NCI-H446 (cell line): ENCODE measurements around the gene NACC2.

Source experiments
- DNase-seq, 2 experiments: peaks; one replicate each; lab custom pipeline; 2025; lab: John Stamatoyannopoulos, UW

The NACC2 gene

DNA sequence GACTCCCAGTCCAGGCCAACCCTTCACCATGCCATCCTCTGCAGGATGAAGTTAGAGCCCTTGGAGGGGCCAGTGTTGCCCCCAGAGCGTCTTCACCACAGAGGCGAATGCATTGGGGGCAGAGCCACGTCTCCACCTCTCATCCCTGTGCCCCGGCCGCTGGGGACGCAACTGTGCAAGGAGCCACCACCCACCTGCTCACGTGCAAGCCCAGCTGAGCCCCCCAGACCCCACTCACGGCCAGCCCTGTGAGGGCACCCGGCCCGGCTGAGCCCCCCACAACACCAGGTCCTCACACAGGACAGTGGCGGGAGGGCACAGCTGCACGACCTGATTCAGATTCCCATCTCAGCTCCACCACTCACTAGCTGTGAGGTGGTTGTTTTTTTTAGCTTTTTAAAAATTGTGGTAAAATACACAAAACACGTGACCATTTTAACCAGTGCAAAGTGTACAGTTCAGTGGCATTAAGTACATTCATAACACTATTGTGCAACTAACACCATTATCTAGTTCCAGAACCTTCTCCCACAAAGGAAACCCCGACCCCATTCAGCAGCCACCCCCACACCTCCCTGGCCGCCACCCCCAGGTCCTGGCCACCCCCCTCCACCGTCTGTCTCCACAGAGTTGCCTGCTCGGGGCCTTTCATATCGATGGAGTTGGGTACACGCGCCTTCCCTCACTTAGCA, 100.4 kb downstream of the NACC2 start:
- DNase-seq: no peak

GRCh38 chr9:135993765-135994500, 101.2 kb downstream of the NACC2 start:
- no peak for DNase-seq

GRCh38 chr9:135993409-135993742, 101.7 kb downstream of the NACC2 start:
- no peak for DNase-seq

DNA sequence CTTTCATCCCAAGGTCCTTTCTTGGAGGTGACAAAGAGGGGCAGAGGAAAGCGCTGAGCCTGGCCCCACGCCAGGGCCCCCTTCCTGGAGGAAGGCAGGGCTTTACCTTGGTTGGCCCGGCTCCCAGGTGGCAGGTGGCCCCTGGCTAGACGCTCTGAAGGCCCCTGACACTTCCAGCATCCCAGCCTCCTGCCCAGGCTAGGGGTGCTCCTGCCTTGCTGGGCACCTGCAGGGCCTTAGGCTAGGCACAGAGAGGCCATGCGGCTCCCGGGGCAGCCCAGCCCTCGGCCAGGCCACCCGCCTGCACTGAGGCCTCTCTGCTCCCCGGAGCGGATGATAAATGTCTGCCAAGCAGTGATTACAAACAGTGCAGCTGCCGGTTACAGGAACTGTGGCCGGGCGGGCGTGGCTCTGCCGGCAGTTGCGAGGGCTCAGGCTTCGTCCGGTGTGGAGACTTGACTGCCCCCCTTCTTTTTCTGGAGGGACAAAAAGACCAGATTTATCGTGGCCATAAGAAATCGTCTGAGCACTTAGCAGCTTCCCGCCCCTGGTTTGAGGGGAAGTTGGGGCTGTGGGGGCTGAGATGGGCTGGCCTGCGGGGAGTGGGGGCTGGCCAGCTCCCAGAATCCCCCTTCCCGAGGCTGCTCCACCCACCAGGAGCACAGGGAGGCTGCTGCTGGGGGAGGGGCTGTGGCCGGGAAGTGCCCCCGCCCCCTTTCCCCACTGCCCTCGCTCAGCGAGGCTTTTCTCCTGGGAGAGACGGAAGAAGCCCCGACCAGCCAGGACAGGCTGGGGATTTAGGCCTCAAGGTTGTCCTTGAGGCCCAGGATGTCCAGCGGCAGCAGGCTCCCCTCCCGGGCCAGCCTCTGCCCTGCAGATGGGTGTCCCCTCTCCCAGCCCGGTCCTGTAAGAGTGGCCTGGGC, 102.3 kb downstream of the NACC2 start:
- DNase-seq: no peak

GRCh38 chr9:135991771-135992170, 103.3 kb downstream of the NACC2 start:
- no peak for DNase-seq

- peak in 1 of 2 experiments; percentile 67 for DNase-seq
Measured at GRCh38 chr9:135990468-135991429, 104.3 kb downstream of the NACC2 start.

DNA sequence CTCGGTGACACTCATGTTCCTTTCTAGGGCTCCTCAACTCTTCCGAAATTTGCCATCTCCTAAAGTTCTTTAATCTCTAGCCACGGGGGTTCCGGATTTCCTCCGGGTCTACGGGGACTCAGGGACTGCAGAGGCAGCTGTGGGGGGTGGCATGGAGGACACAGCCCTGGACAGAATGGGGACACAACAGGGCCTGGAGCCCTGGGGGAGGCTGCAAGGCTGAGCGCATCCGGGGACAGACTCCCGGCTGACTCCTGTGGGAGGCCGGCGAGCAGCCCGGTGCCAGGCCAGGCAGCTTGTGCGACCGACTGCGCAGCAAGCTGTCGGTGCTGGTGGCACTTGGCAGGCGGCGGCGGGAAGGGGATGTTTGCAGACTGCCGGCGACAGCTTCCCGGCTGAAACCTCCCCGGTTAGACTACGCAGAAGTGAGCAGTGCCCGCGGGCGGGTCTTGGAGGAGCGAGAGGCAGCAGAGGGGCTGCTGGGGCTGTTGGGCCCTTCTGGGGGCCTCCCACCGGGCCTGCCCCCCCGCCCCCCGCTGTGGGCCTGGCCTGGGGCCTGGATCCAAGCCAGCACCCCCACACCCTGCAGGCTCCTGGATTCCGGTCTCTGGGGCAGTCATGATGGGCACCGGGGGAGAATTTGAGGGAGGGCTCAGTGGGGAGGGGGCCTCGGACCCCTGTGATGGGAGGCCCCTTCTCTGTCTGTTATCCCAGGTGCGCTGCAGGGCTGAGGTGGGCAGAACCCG, 105.2 kb downstream of the NACC2 start:
- peak in 1 of 2 experiments; percentile 15 for DNase-seq

GRCh38 chr9:135989157-135989556, 105.9 kb downstream of the NACC2 start:
- no peak for DNase-seq

DNA sequence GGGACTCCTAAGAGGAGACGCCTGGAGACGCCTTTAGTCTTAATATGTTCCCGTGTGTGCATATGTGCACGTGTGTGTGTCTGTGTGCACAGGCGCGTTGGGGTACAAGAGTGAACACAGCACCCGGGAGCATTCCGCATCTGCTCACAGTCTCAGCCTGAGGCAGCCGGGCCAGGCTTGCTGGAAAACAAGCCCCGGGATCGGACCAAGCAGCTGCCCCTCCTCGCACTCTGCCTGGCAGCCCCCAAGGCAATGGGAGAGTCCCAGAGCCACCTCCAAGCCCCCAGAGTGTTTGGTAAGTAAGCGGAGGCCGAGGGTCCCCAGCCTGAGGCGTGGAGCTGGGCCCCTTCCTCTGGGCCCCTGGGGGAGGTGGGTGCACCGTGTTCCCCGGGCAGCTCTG, 106.6 kb downstream of the NACC2 start:
- DNase-seq: no peak

GRCh38 chr9:135987838-135988404, 107.2 kb downstream of the NACC2 start:
- no peak for DNase-seq

- no peak for DNase-seq
Measured at GRCh38 chr9:135986605-135987004, 108.5 kb downstream of the NACC2 start.

DNA sequence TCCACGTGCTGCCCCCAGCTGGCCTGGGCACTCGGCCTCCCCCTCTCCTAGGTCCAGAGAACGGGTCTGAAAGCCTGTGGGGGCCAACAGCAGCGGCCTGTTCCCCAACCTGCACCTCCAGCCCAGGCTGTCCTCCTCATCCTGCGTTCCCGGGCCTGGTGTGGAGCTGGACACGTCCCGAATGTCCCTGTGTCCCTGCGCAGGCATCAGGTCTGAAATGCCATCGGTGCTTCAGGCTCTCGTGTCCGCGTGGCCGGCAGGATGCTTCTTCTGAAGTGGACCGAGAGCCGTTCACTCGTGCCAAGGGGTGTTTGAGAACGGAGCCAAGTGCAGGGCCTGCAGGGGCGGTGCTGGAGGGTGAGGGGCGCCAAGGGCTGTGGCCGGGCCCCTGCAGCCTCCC, 109.2 kb downstream of the NACC2 start:
- no peak for DNase-seq

GRCh38 chr9:135985459-135985774, 109.7 kb downstream of the NACC2 start:
- DNase-seq: no peak

DNA sequence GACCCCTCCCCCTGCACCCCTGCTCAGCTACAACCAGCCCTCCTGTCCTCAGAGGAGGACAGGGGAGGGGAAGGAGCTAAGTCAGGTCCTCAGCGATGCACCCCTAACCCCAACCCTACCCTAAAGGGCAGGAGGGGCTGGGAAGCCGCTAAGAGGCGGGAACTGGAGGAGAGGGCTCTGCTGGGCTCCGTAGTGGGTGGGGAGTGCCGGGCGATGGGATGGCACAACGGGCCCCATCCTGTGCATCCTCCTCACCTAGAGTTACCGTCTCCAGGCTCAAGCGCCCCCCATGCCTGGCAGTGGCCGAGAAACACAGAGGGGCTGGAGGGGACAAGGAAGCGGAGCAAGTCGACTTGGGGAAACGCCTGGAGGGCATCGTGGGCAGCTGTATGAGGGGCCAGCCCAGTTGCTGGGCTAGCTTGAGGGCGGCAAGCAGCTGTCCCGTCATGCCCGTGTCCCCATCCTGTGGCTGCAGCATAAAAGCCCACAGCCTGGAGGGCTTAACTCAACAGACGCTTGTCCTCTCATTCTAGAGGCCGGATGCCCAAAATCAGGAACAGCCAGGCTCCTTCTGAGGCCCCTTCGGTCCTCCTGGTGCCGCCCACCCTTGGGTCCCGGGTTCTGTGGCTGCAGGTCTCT, 110.9 kb downstream of the NACC2 start:
- DNase-seq: no peak

- DNase-seq: no peak
Measured at GRCh38 chr9:135983208-135984071, 111.6 kb downstream of the NACC2 start.

DNA sequence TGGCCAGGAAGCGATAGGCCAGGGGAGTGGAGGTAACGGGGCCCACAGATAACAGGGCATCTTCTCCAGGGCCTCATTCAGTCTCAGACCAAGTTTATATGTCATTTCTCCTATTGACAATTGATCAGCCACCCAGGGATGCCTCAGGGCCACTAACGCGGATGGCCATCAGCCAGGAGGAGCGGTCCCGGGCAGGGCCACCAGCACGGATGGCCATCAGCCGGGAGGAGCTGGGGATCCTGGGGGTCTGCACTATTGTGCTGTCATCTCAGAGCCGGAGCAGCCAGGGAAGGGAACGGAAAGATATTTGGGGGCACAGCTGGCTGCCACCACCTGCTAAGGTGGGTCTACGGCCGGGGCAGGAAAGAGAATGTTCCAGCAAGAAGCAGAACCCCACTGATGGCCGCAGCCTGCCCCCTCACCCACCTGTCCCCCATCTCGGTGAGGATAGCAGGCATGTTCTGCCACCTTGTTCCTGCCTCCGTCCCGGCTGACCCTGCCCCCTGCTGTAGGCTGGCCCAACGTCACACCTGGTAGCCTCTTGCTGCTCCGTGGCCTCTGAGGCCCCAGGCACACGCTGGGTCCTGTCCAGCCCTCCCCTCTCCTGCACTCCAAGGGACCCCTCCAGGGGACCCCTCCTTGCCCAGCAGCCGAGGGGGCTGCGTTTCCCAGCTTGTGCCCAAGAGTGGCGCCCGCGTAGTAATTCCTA, 112.4 kb downstream of the NACC2 start:
- DNase-seq: no peak

DNA sequence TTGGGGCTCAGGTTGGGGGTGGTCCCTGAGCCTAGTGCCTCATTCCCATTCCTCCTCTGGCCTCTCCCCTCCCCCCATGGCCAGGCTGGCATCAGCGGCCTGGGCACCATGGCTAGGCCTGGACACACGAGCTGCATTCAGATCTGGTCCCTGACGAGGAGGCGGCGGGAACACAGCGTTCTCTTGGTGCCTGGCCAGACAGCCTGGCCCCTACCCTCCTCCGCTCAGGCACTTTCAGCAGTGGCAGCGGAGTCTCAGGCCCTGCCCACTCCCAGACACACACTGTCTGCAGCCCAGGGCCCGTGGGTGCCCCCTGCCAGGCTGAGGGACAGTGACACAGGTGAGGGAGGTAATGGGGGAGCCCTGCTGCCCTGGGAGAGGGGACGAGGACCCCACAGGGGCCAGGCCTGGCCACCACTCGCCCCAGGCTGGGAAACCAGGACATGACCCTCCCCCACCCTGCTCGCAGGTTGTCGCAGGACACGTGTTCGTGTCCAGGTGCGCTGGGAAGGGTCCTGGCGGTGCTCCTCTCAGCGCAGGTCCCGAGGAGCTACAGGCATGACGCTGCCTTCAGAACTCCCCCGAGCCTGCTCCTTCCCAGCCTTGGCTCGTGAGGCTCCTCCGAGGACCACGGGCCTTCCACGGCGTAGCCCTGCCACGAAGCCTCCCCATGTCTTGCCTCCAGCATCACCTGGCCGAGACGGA, 114.0 kb downstream of the NACC2 start:
- DNase-seq: no peak
